ENCODE results near the gene GRK3. TPM values are rescaled to one million over a fixed set of nuclear protein-coding genes. Genes with fewer than 3 reads are reported as not detected.

GRK3 gene
- total RNA-seq, 4 donors from 2014 or later: 0.49 to 1.1 (median 0.81) TPM

GRCh38 chr22:25643232-25644000 is 78.9 kb downstream of the GRK3 start:
- no peaks in the 10 kb centered on the region for H3K36me3 ChIP-seq
- no peak for DNase-seq
- intact Hi-C loops (cut with DNase I; ENCODE audit: low total_unique reads): no loop called here
- TF ChIP-seq CTCF (IDR thresholded peaks at IDR 0.05 in 4 of 5, conservative IDR thresholded peaks at IDR 0.05 in 1 of 5) (no peak), POLR2A (IDR thresholded peaks at IDR 0.05) (no peak)
- no peaks in the 10 kb centered on the region for H3K9me3 ChIP-seq
- H3K4me3 ChIP-seq: no peak overlapping the region
- in situ Hi-C loops (cut with MboI; ENCODE audit: low sequenced_read_pairs in 4 of 4): no loop called here
- no peaks in the 10 kb centered on the region for H3K27me3 ChIP-seq
- no peaks in the 10 kb centered on the region for H3K4me1 ChIP-seq
- ATAC-seq: no peak
- no peak overlapping the region for H3K27ac ChIP-seq

GRCh38 chr22:25644122-25644521 is 79.6 kb downstream of the GRK3 start:
- Histone ChIP-seq H3K4me3 (no peak overlapping the region), H3K27ac (no peak overlapping the region), H3K27me3 (no peaks in the 10 kb centered on the region), H3K9me3 (no peaks in the 10 kb centered on the region), H3K4me1 (no peaks in the 10 kb centered on the region), H3K36me3 (no peaks in the 10 kb centered on the region)
- no peak for ATAC-seq
- in situ Hi-C loops (cut with MboI; ENCODE audit: low sequenced_read_pairs in 4 of 4) (no loop called here), intact Hi-C loops (cut with DNase I; ENCODE audit: low total_unique reads) (no loop called here)
- TF ChIP-seq CTCF (IDR thresholded peaks at IDR 0.05 in 4 of 5, conservative IDR thresholded peaks at IDR 0.05 in 1 of 5) (no peak), POLR2A (IDR thresholded peaks at IDR 0.05) (no peak)
- no peak for DNase-seq

DNA sequence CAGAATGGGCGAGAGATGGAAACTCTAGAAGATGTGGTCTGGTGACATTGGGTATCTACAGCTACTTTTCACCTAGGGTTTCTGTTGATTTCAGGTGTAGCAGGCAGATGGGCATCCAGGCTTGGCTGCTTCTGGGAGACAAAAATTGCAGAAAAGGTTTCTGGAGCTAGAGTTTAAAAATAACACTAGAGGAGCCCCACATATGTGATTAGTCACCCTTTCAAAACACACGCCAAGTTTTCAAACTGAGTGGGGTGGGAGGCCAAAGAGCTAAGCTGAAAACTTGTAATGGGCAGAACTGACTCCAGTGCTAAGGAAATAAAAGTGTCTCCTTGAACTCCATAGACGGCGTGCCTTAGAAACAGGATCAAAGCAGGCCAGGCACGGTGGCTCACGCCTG is 80.8 kb downstream of the GRK3 start:
- ATAC-seq (no peak), DNase-seq (no peak)
- Histone ChIP-seq H3K36me3 (no peaks in the 10 kb centered on the region), H3K9me3 (no peaks in the 10 kb centered on the region), H3K27ac (no peak overlapping the region), H3K4me3 (no peak overlapping the region), H3K27me3 (no peaks in the 10 kb centered on the region), H3K4me1 (no peaks in the 10 kb centered on the region)
- TF ChIP-seq POLR2A (IDR thresholded peaks at IDR 0.05) (no peak), CTCF (IDR thresholded peaks at IDR 0.05 in 4 of 5, conservative IDR thresholded peaks at IDR 0.05 in 1 of 5) (no peak)
- in situ Hi-C loops (cut with MboI; ENCODE audit: low sequenced_read_pairs in 4 of 4): no loop called here
- intact Hi-C loops (cut with DNase I; ENCODE audit: low total_unique reads): no loop called here

GRCh38 chr22:25645964-25646363 is 81.5 kb downstream of the GRK3 start:
- H3K27me3 ChIP-seq: no peaks in the 10 kb centered on the region
- H3K36me3 ChIP-seq: no peaks in the 10 kb centered on the region
- DNase-seq: no peak
- no peaks in the 10 kb centered on the region for H3K4me1 ChIP-seq
- H3K4me3 ChIP-seq: no peak overlapping the region
- TF ChIP-seq CTCF (IDR thresholded peaks at IDR 0.05 in 4 of 5, conservative IDR thresholded peaks at IDR 0.05 in 1 of 5) (no peak), POLR2A (IDR thresholded peaks at IDR 0.05) (no peak)
- in situ Hi-C loops (cut with MboI; ENCODE audit: low sequenced_read_pairs in 4 of 4): no loop called here
- no peak overlapping the region for H3K27ac ChIP-seq
- H3K9me3 ChIP-seq: no peaks in the 10 kb centered on the region
- intact Hi-C loops (cut with DNase I; ENCODE audit: low total_unique reads): no loop called here
- ATAC-seq: no peak

All from gastrocnemius medialis (tissue), 4 donors.